ENCODE data around the gene NUDT8.
"Not testable (repeated sequence)": the region's sequence is repeated elsewhere in the genome, so short reads cannot be mapped to it uniquely, and the experiment has no call there.

Gene NUDT8

DNA sequence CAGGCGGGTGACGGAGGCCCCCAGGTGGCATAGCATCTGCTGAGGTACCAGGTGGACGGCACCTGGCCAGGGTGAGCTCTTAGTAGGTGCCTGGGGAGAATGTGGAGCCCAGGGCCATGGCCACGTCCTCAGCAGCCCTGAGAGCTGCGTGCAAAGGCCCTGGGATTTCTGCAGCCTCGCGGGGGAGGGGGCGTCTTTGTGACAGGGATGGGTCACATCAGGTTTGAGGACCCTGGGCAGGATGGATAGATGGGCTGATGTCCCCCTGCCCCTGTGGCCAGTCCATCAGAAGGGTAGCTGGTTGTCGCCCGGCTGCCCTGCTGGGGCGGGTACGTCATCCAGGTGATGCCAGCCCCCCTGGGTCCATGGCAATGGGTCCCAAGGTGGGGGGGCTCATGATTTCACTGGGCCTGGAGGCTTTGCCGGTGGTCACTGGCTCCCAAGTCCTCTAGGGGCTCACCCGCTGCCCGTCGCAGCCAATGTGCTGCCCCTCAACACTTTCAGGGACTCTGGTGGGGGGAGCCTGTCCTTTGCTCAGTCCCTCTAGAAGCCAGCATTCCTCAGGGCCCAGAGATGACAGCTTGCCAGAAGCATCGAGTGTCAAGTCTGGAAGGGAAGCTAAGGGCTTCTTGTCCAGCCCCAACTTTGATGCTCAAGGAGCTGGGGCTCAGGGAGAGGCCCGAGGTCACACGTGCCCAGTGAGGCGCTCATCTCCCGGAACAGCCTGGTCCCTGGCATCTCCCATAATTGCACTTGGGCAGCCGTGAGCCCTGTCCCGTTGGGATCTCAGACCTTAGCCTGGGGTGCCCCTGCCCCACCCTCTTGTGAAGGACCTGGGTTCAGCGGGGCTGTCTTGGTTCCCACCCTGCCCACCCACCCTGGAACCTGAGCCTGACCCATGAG is 9.0 kb upstream of the NUDT8 start:
- TF ChIP-seq ZNF8 (CRISPR knock-in tag; IDR thresholded peaks at IDR 0.05) (no peak), ZNF70 (CRISPR knock-in tag; IDR thresholded peaks at IDR 0.05) (no peak), SNAI2 (CRISPR knock-in tag; IDR thresholded peaks at IDR 0.05) (no peak), PPARA (CRISPR knock-in tag; IDR thresholded peaks at IDR 0.05; ENCODE audit: borderline replicate concordance) (no peak), GLIS3 (CRISPR knock-in tag; IDR thresholded peaks at IDR 0.05) (no peak), TCF4 (CRISPR knock-in tag; IDR thresholded peaks at IDR 0.05; ENCODE audit: borderline replicate concordance) (no peak), RARB (CRISPR knock-in tag; IDR thresholded peaks at IDR 0.05) (no peak), OSR1 (CRISPR knock-in tag; IDR thresholded peaks at IDR 0.05) (no peak), ARNTL (CRISPR knock-in tag; IDR thresholded peaks at IDR 0.05; ENCODE audit: borderline replicate concordance, low read depth) (no peak), ZFP3 (CRISPR knock-in tag; IDR thresholded peaks at IDR 0.05) (no peak), ISL1 (CRISPR knock-in tag; IDR thresholded peaks at IDR 0.05) (no peak), BACH2 (CRISPR knock-in tag; IDR thresholded peaks at IDR 0.05; ENCODE audit: borderline replicate concordance) (no peak), CSDC2 (CRISPR knock-in tag; IDR thresholded peaks at IDR 0.05) (no peak), ZNF565 (CRISPR knock-in tag; conservative IDR thresholded peaks at IDR 0.05; ENCODE audit: low read depth) (no peak), ZC3H10 (CRISPR knock-in tag; IDR thresholded peaks at IDR 0.05) (no peak), POU6F1 (CRISPR knock-in tag; IDR thresholded peaks at IDR 0.05; ENCODE audit: borderline replicate concordance, low read depth) (no peak), ZFP30 (CRISPR knock-in tag; IDR thresholded peaks at IDR 0.05) (no peak)
- TF ChIP-seq, protein P1, sequence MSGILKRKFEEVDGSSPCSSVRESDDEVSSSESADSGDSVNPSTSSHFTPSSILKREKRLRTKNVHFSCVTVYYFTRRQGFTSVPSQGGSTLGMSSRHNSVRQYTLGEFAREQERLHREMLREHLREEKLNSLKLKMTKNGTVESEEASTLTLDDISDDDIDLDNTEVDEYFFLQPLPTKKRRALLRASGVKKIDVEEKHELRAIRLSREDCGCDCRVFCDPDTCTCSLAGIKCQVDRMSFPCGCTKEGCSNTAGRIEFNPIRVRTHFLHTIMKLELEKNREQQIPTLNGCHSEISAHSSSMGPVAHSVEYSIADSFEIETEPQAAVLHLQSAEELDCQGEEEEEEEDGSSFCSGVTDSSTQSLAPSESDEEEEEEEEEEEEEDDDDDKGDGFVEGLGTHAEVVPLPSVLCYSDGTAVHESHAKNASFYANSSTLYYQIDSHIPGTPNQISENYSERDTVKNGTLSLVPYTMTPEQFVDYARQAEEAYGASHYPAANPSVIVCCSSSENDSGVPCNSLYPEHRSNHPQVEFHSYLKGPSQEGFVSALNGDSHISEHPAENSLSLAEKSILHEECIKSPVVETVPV (CRISPR knock-in tag; IDR thresholded peaks at IDR 0.05): no peak
- TF ChIP-seq, protein P2, sequence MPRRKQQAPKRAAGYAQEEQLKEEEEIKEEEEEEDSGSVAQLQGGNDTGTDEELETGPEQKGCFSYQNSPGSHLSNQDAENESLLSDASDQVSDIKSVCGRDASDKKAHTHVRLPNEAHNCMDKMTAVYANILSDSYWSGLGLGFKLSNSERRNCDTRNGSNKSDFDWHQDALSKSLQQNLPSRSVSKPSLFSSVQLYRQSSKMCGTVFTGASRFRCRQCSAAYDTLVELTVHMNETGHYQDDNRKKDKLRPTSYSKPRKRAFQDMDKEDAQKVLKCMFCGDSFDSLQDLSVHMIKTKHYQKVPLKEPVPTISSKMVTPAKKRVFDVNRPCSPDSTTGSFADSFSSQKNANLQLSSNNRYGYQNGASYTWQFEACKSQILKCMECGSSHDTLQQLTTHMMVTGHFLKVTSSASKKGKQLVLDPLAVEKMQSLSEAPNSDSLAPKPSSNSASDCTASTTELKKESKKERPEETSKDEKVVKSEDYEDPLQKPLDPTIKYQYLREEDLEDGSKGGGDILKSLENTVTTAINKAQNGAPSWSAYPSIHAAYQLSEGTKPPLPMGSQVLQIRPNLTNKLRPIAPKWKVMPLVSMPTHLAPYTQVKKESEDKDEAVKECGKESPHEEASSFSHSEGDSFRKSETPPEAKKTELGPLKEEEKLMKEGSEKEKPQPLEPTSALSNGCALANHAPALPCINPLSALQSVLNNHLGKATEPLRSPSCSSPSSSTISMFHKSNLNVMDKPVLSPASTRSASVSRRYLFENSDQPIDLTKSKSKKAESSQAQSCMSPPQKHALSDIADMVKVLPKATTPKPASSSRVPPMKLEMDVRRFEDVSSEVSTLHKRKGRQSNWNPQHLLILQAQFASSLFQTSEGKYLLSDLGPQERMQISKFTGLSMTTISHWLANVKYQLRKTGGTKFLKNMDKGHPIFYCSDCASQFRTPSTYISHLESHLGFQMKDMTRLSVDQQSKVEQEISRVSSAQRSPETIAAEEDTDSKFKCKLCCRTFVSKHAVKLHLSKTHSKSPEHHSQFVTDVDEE (CRISPR knock-in tag; IDR thresholded peaks at IDR 0.05): no peak
- TF ChIP-seq, protein P3, sequence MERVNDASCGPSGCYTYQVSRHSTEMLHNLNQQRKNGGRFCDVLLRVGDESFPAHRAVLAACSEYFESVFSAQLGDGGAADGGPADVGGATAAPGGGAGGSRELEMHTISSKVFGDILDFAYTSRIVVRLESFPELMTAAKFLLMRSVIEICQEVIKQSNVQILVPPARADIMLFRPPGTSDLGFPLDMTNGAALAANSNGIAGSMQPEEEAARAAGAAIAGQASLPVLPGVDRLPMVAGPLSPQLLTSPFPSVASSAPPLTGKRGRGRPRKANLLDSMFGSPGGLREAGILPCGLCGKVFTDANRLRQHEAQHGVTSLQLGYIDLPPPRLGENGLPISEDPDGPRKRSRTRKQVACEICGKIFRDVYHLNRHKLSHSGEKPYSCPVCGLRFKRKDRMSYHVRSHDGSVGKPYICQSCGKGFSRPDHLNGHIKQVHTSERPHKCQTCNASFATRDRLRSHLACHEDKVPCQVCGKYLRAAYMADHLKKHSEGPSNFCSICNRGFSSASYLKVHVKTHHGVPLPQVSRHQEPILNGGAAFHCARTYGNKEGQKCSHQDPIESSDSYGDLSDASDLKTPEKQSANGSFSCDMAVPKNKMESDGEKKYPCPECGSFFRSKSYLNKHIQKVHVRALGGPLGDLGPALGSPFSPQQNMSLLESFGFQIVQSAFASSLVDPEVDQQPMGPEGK (CRISPR knock-in tag; IDR thresholded peaks at IDR 0.05; ENCODE audit: borderline replicate concordance): no peak
- ATAC-seq: no peak

GRCh38 chr11:67637441-67637840 is 7.7 kb upstream of the NUDT8 start:
- not testable (repeated sequence) for ATAC-seq

DNA sequence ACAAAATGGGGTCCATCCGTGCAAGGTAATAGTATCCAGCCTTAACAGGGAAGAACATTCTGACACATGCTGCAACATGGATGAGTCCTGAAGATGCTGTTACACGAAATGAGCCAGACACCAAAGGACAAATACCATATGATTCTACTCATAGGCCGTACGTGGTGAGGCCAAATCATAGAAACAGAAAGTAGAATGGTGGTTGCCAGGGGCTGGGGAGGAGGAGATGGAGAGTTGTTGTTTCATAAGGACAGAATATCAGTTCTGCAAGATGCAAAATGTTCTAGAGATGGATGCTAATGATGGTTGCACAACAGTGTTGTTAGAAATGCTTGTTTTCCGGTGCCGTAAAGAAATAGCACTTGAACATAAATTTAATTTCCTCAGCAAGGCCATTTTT is 7.2 kb upstream of the NUDT8 start:
- TF ChIP-seq BACH2 (CRISPR knock-in tag; IDR thresholded peaks at IDR 0.05; ENCODE audit: borderline replicate concordance): no peak
- TF ChIP-seq SNAI2 (CRISPR knock-in tag; IDR thresholded peaks at IDR 0.05): no peak
- no peak for TF ChIP-seq ISL1 (CRISPR knock-in tag; IDR thresholded peaks at IDR 0.05)
- TF ChIP-seq, protein P1 (CRISPR knock-in tag; IDR thresholded peaks at IDR 0.05): no peak
- no peak for TF ChIP-seq TOX (CRISPR knock-in tag; IDR thresholded peaks at IDR 0.05; ENCODE audit: borderline replicate concordance)
- no peak for TF ChIP-seq ZFP30 (CRISPR knock-in tag; IDR thresholded peaks at IDR 0.05)
- no peak for ATAC-seq

Measured in SK-N-SH treated with all-trans-retinoic acid at 6 μM for 48 hours (cell line).